HS-27A (cell line): ENCODE results near the gene ZCWPW1.
"Not testable (repeated sequence)": the region's sequence is repeated elsewhere in the genome, so short reads cannot be mapped to it uniquely, and the experiment has no call there.

Experiments
- DNase-seq: peaks from one replicate; pipeline ENCODE4 v3.0.0-alpha.2; 2012; ENCODE audit warnings: low read depth, missing footprints

Gene ZCWPW1

GRCh38 chr7:100373261-100373831 is 55.2 kb downstream of the ZCWPW1 start, which contains the start of gene PILRA:
PILRA (plus strand) TSS chr7:100373487; CDS start chr7:100373657, 170 bp downstream.
- DNase-seq = no peak

- DNase-seq = no peak
Observed at GRCh38 chr7:100372694-100373093, 55.8 kb downstream of the ZCWPW1 start.

DNA sequence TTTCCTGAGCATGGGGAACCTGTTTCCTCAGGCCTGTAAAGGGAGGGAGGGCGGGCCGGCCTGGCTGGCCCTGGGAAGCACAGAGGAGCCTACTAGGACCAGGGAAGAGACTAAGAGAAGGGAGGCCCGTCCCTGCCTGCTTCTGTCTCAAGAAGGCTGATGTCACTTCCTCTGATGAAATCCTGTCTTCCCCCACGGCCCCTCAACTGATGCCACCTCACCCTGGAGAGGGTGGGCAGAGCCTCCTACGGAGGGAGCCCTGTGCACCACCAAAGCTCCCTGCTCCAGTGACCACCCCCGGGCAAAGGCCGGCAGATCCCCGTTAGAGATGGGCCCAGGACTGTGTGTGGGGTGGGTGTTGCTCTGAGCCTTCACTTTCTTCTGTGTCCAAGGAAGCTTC is 56.2 kb downstream of the ZCWPW1 start:
- no peak for DNase-seq

GRCh38 chr7:100371561-100372171 is 56.8 kb downstream of the ZCWPW1 start:
- DNase-seq = no peak

- no peak for DNase-seq
Observed at GRCh38 chr7:100370746-100371145, 57.8 kb downstream of the ZCWPW1 start.

DNA sequence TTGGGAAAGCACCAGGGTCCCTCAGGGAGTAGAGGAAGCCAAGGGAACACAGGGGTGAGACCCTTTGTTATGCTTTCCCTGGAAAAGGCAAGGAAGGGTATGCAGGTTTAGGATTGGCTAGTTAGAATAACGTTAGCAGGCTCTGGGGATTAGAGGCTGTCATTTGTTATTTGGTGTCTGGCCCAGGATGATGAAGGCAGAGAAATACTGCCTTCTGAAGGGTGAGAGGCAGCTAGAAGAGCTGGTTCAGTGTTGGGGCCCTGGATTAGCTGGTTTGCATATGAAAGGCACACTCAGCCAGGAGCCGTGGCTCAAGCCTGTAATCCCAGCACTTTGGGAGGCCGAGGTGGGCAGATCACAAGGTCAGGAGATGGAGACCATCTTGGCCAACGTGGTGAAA is 58.2 kb downstream of the ZCWPW1 start:
- DNase-seq = no peak

- no peak for DNase-seq
Observed at GRCh38 chr7:100369105-100369504, 59.4 kb downstream of the ZCWPW1 start.

DNA sequence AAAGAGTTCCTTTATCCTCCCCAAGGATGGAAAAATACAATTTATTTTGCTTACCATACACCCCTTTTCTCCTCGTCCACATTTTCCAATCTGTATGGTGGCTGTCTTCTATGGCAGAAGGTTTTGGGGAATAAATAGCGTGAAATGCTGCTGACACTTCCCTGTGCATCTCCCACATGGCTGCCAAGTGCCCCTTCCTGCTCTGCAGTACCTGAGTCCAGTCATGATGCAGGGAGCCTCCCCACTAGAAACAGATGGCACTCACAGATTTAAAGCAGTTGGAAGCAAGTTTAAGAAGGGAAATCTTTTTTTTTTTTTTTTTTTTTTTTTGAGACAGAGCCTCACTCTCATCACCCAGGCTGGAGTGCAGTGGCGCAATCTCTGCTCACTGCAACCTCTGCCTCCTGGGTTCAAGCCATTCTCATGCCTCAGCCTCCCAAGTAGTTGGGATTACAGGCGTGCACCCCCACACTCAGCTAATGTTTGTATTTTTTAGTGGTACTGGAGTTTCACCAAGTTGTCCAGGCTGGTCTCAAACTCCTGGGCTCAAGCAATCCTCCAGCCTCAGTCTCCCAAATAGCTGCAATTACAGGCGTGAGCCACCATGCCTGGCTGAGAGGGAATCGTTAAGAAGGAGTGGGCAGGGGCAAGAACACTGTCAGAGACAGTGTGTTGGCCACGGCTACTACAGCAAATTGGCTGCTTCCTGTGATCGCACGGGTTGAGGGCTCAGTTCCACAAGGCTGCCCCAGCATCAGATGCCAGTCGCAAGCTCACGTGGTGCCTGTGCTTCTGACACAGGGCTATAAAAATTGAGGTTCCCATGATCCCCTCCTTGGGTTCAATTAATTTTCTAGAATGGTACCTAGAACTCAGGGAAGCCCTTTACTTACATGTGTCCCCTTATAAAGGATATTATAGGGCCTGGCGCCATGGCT is 60.6 kb downstream of the ZCWPW1 start:
- no peak for DNase-seq

DNA sequence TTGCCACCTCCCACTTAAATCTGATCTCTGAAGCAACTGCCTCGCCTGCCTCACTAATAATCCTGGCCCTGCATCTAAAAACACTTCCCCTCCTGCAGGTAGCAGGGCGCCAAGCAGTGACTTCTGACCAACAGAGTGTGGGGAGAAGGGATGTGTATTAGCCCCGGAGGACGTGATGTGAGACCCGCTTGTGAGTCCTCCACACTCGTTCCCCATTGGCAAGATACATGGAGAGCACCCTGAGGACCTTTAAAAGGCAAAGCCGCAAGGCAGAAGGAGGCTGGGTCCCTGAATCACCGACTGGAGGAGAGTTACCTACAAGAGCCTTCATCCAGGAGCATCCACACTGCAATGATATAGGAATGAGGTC is 61.3 kb downstream of the ZCWPW1 start:
- DNase-seq = no peak

- no peak for DNase-seq
Observed at GRCh38 chr7:100366411-100367250, 61.9 kb downstream of the ZCWPW1 start.

- not testable (repeated sequence) for DNase-seq
Observed at GRCh38 chr7:100365998-100366367, 62.5 kb downstream of the ZCWPW1 start.

DNA sequence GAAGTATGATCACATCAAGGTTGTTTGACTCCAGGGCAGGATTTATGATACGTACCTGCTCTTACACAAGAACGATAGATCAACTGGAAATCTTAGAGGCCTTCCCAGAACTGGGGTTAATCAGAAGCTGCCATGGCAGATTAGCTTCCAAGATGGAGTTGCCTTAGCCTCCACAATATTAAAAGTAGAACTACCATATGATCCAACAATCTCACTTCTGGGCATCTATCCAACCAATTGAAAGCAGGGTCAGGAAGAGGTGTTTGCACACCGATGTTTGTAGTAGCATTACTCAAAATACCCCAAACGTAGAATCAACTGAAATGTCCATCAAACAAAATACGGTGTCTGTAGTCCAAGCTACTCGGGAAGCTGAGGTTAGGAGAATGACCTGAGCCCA is 64.0 kb downstream of the ZCWPW1 start:
- DNase-seq = no peak

GRCh38 chr7:100363797-100364196 is 64.7 kb downstream of the ZCWPW1 start:
- DNase-seq = not testable (repeated sequence)

DNA sequence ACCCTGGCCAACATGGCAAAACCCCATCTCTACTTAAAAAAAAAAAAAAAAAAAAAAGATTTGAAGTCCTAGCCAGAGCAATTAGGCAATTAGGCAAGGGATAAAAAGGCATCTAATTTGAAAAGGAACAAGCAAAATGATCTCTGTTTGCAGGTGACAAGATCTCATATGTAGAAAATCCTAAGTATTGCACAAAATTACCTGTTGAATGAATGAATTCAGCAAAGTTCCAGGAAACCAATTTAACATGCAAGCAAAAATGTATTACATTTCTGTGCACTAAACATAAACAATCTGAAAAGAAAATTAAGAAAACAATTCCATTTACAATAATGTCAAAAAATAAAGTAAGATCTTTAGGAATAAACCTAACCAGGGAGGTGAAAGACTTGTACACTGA is 65.4 kb downstream of the ZCWPW1 start:
- no peak for DNase-seq

- DNase-seq = no peak
Observed at GRCh38 chr7:100360135-100360854, 68.2 kb downstream of the ZCWPW1 start.

DNA sequence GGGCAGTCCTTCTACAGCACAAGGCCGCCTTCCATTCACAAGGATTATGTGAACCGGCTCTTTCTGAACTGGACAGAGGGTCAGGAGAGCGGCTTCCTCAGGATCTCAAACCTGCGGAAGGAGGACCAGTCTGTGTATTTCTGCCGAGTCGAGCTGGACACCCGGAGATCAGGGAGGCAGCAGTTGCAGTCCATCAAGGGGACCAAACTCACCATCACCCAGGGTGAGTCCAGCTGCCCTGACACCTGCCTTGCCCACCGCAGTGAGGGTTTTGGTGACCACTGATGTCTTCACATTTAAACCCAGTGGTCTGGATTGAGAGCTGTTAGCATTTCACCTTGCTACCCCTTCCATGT is 69.7 kb downstream of the ZCWPW1 start:
- no peak for DNase-seq

- DNase-seq = no peak
Observed at GRCh38 chr7:100358027-100358856, 70.3 kb downstream of the ZCWPW1 start, which contains the start of gene PILRB. PILRB (plus strand) TSS chr7:100358117; CDS start chr7:100358303, 186 bp downstream.

DNA sequence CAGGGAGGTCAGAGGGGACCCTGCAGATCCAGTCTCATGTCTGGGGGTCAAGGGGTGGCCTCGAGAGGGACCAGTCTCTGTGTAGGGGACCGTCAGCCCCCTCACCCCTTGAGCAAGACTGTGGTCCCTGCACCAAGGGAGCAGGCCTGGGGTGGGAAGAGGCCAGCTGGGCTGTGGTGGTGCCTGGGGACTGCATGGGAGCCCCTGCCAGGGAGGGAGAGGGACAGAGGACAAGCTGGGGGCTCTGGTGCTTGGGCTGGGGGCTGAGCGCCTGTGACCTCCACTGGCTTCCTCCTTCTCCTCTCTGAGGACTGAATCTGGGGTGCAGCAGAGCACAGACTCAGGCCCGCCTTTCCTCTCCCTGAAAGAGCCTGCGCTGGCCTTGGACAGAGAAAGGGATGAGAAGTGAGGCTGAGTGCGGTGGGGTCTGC is 71.4 kb downstream of the ZCWPW1 start:
- DNase-seq = no peak

DNA sequence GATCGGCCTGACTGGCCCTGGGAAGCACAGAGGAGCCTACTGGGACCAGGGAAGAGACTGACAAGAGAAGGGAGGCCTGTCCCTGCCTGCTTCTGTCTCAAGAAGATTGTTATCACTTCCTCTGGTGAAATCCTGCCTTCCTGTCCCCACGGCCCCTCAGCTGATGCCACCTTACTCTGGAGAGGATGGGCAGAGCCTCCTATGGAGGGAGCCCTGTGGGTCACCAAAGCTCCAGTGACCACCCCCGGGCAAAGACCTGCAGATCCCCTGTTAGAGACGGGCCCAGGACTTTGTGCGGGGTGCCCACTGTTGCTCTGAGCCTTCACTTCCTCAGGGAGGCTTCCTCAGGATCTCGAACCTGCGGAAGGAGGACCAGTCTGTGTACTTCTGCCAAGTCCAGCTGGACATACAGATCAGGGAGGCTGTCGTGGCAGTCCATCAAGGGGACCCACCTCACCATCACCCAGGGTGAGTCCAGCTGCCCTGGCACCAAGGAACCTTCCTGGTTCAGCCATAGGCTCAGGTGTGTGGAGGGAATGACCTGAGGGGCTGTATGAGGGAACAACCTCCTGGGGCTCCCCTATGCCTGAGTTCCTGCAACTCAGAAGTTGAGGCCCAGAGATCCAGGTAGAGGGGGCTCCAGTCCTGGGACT is 72.0 kb downstream of the ZCWPW1 start:
- DNase-seq = no peak
